HG03159 (cell line): ENCODE results near the gene BACH2.
"Not testable (repeated sequence)": the region's sequence is repeated elsewhere in the genome, so short reads cannot be mapped to it uniquely, and the experiment has no call there.

Experiments used
- ATAC-seq: cut with Tn5 transposase; IDR thresholded peaks from one replicate; pipeline ENCODE4 v1.9.1; 2021; ENCODE audit warnings: mild to moderate bottlenecking, moderate library complexity; ENCODE audit not compliant: unreplicated experiment

The BACH2 gene

DNA sequence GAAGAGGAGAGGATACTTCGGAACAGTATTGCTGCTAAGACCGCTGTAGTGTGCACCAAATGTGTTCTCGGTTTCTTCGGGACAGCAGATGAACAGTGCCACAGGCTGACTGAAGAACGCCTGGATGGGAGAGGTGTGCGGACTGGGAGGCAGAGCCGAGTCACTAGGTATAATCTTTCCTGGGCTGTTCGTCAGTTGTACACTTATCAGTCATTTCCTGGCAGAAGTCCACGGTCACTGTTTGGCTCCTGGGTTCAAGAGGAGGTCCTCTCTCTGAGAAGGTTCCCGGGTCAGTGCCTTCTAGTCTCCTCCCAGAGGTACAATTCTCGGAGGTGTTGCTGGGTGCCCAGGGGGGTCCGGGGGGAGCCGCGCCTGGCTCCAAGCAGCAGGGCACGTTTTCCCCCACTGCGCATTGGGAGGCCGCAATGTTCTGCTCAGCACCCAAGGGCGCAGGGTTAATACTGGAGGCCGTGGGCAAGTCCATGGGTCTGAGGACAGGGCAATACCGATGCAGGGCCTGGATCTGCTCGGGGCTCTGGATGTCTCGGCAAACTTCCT, 364.3 kb downstream of the BACH2 start:
- no peak for ATAC-seq

DNA sequence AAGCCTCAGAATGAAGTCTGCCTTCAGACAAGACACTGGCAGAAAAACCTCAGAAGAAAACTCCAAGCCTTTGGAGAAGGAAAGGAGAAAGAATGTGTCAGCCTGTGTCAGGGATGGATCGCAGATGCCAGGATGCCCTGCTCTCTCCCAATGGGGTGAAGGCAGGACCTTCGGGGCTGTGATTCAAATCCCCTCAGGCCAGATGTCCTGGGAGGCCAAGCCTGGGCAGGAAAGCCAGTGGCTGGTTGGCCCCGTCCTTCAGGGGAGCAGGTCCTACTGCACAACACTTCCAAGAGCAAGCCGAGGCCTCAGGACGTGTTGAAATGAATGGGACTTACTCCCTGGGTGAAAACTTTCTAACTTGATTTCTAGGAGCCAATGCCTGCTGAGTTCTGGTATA, 365.9 kb downstream of the BACH2 start:
- ATAC-seq, result no peak

DNA sequence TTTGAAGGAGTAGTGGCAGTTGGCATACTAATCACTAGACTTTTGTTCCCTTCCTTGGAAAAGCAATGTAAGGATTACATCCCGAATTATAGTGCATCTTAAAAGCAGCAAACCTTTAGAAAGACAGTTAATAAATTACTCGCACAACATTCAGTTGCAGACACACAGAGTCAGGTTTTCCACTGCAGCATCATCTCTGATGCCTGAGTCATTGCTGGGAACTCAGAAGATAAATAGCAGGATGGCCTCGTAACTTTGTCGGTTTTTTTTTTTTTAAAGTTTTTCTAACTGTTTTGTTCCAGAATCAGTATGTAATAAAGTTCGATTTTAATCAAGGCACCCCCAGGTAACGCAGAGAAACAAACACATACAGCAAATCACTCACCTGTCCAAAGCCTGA, 368.0 kb downstream of the BACH2 start:
- no peak for ATAC-seq

DNA sequence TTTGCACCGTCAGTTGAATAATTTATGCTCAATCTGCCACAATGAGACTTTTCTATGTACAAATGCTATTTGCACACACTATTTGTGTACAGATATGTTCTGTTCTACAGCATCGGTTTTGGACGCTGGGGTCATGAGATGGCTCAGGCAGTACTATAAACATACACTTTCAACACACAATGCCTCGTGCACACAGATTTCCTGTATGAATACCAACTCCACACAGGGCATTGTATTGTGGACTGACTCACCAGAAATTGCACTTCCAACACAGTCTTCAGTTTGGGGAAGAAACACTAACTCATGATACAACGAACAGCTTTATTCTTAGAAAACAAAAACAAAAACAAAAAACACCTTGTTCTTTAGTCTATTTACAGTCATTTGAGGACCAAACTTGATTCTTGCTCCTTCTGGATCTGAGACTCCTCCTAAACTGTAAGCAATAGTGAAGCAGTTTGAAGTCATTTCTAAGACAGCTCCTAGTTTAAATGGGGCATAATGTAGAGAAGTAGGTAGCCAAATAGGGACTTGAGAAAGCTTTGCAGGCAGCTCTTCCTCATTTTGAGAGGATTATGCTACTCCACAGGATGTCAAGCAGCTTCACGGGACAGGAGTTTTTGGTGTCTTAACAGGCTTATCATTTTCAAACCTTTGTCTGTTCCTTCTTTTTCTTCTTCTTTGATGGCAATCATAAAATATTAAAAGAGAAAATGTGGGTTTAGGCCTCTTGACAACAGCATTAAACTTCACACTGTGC, 368.7 kb downstream of the BACH2 start:
- no peak for ATAC-seq

DNA sequence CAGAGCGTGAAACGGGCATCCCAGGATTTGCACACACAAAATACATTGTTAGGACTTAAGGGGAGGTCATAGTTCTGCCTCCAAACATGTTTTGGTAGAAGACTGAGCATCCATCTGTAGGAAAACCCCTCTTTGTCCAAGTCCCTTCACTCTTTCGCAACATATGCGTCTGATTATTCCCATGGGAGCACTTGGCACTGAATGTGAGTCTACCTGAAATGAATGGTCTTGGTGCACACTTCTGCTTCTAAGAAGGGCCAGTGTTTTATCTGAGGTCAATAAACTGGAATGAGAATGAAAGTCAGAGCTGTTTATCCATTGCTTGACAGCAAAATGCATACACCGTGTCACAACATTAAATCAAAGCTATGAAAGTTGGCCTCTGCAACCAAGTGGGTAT, 369.4 kb downstream of the BACH2 start:
- no peak for ATAC-seq

DNA sequence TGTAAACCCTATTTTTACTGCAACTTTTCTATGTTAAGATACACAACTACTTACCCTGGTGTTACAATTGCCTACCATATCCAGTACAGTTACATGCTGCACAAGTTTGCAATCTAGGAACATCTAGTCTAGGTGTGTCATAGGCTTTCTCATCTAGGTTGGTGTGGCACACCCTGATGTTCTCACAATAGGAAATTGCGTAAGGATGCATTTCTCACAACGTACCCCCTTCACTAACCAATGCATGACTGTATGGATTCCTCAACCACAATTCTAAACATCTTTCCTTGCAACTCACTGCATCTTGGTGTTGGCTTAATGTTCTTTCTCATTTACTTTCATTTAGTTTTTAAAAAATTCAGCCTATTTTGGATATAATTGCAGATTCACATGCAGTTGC, 370.8 kb downstream of the BACH2 start:
- no peak for ATAC-seq

DNA sequence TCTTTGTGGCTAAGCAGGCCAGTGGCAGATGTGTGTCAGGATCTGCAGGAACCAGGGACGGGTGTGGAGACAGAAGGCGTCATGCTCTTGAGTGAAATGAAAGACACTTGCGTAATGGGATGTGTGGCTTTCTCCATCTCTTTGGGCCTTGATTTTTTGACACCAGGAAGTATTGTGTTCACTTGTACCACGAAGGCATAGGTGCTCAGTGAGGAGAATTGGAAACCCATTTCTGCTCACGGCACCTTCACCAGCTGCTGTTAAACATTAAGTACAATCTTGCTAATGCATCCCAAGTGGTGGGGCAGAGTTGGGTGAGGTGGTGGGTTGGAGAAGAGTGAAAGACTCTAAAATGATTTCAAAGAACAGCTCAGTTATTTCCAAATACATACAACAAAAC, 372.4 kb downstream of the BACH2 start:
- ATAC-seq, result no peak

DNA sequence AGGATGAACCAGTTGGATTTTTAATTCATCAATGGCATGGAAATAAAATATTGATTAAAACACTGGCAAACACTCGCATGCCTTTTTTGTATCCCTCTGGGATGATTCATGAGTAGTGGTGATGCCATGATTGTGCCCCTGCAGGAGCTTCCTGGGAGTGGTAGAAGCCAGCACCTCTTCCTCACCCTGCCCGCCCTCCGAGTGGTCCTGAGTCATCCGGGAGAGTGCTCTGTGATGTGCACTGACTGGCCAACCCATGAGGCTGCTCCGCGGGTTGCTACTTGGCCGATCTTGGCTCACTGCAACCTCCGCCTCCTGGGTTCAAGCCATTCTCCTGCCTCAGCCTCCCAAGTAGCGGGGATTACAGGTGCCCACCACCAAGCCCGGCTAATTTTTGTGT, 375.0 kb downstream of the BACH2 start:
- no peak for ATAC-seq

DNA sequence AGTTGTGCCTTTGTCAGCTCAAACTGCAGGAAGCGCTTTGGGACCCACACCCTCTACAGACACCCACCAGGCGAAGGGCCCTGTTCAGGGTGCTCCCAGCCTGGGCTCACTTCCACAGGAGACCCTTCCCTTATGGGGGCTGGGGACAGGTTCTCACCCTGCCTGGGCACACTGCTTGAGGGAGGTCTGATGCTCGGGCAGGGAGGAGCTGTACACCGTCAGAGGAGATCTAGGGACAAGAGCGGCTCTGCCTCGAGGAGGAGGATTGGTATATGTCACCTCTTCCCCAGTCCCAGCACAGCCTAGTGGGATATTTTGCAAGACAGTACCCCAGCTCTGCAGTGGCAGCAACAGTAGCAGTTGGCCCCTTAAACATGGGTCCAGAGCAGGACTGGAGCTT, 375.4 kb downstream of the BACH2 start:
- ATAC-seq, result no peak

DNA sequence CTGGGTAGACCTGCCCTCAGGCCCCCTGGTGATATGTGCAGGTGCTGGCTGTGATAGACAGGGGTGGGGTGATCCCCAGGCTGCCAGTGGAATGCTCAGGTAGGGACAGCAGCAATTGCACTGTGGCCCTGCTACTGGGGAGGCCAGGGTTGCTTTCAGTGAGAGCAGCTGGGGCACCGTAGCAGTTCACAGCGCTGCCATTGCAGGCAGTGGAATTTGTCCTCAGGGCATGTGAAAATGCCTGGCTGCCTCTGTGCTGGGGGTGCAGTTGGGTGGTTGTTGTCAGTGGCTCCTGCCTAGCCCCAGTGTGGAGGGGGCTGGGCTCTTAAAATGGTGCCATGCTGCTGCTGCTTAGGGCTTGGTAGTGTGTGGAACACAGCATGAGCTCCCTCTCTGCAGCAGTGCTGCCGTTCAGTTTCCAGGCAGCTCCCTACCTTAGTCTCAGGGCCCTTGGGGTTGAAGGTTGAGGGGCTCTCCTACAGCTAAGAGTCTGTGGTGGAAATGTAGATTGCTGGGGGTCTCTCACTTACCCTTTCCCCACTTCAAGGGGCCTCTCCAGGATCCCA, 378.8 kb downstream of the BACH2 start:
- ATAC-seq, result no peak

DNA sequence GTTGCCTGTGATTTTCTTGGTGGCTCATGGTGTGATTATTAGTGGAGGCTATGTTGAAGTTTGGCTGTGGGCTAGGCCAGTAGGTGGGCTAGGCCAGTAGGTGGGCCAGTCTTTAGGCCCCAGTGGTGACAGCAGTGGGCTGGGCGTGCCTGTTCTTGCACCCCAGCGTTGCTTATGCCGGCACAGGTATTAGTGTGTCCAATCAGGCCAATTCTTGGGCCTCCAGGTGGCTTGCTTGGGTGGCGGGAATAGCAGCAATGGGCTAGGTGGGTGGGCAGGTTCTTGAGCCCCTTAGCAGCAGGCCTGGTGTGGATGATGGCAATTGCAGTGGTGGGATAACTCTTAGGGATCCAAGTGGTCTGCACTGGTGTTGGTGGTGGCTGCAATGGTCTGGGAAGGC, 379.4 kb downstream of the BACH2 start:
- no peak for ATAC-seq

DNA sequence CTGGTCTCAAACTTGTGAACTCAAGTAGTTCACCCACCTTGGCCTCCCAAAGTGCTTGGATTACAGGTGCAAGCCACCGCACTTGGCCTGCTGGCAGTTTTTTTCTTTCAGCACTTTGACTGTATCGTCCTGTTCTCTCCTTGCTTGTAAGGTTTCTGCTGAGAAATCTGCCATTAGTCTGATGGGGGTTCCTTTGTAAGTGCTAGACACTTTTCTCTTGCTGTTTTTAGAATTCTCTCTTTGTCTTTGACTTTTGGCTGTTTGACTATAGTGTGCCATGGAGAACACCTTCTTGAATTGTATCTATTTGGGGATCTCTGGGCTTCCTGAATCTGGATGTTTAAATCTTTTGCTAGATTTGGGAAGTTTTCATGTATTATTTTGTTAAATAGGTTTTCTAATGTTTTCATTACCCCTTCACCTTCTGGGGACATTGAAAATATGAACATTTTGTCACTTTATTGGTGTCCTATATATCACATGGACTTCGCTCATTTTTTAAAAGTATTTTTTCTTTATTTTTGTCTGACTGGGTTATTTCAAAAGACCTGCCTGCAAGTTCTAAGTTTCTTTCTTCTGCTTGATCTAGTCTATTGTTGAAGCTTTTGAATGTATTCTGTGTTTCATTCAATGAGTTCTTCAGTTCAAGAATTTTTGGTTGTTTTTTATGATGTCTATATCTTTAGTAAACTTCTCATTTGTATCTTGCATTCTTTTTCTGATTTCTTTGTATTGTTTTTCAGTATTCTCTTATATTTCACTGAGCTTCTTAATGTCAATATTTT, 380.3 kb downstream of the BACH2 start:
- no peak for ATAC-seq

DNA sequence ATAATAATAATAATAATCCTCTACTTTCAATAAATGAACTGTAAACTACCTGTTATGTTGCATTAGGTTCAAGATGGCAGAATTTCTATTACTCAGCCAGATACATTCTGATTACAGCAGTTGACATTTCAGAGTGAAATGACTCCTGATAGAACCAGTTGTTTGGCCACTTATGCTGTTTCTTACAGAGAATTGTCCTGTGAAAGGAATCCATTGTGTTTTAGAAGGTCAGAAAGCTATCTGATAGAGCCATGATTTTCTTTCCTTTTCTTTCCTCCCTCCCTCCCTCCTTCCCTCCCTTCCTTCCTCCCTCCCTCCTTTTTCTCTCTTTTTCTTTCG, 385.8 kb downstream of the BACH2 start:
- ATAC-seq, result no peak

DNA sequence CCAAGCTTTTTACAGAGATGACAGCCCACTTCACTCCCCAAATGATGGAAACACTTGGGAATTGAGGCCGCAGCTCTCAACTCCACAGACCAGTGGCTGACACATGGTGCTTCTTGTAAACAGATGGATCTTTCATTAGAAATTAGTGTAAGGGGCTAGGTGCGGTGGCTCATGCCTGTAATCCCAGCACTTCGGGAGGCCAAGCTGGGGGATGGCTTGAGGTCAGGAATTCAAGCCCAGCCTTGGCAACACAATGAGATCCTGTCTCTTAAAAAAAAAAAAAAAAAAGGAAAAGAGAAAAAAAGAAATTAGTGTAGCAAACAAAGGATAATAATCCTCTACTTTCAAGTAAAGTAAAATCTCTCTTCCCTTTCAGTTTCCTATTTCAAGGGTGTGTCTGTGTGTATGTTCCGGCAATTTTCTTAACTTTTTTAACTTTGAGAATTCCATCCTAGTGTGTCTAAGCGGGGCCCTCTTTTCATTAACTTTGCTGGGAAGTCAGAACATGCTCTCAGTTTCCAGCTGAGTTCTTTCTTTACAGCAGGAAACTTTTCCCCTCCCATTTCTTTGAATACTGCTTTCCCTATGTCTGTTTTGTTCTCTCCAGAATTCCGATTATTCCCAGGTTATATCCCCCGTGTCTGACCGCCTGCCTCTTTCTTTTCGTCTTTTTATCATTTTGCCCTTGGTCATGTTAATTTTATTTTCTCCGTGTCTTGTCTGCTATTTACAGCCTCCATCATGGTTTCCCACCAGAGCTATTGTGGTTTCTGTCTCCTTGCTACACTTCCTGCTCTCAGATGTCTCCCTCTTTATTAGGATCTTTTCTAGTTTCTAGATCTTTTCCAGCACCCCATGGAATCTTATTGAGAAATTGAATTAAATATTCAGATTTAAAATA, 386.4 kb downstream of the BACH2 start:
- ATAC-seq, result not testable (repeated sequence)

DNA sequence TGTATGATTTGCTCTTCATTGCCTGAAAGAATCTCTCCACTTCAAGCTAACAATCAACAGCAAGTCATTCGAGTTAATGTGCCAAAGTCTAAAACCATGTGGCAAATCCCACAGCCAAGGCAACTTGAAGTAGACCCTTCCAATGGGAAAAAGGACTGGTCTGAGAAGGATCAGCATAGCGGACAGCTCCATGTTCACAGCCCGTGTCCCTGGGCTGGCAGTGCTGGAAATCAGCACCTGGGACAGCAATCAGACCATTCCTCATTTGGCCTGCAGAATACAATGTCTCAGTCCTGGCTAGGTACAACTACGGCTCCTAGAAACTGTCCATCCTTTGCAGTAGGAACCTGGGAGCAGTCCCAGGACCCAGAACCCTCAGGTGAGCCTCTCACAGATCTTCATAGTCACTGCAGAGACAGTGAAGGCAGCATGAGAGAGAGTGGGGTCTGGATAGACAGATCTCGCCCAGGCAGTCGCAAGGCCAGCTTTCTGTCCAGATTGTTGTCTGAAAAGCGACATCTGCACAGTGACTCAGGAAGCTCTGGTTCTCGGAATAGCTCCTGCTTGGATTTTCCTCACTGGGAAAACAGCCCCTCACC, 401.3 kb downstream of the BACH2 start:
- ATAC-seq, result no peak

DNA sequence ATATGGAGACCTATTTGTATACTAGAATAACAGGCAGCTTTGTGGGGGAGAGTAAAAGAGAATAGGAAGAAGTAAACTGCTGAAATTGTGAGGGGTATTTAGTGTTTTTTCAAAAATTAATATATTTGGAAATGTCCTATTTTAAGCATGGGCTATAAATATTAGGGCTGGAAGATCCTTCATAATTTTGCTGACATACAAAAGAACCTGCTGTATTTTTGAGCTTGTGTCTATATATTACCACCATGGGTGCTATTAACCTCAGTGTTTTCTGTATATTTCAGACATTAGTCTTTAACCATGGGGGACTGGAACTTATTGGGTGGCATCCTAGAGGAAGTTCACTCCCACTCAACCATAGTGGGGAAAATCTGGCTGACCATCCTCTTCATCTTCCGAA, 402.5 kb downstream of the BACH2 start, which contains the start of gene GJA10:
TSS of gene GJA10 (plus strand) at position 301 of the 400 bp plus-strand sequence. CDS start at position 301, 0 bp downstream.
- ATAC-seq, result no peak

DNA sequence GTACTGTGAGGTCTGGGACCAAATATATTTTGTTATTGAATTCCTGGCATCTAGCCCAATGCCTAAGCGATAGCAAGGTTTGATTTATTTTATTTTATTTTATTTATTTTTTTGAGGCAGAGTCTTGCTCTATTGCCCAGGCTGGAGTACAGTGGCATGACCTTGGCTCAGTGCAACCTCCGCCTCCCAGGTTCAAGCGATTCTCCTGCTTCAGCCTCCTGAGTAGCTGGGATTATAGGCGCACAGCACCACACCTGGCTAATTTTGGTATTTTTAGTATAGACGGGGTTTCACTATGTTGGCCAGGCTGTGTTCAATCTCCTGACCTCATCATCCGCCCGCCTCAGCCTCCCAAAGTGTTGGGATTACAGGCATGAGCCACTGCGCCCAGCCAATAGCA, 404.1 kb downstream of the BACH2 start:
- not testable (repeated sequence) for ATAC-seq

DNA sequence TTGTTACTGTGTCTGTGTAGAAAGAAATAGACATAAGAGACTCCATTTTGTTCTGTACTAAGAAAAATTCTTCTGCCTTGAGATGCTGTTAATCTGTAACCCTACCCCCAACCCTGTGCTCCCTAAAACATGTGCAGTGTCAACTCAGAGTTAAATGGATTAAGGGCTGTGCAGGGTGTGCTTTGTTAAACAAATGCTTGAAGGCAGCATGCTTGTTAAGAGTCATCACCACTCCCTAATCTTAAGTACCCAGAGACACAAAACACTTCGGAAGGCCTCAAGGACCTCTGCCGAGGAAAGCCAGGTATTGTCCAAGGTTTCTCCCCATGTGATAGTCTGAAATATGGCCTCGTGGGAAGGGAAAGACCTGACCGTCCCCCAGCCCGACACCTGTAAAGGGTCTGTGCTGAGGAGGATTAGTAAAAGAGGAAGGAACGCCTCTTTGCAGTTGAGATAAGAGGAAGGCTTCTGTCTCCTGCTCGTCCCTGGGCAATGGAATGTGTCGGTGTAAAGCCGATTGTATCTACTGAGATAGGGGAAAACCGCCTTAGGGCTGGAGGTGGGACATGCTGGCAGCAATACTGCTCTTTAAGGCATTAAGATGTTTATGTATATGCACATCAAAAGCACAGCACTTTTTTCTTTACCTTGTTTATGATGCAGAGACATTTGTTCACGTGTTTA, 405.7 kb downstream of the BACH2 start:
- ATAC-seq, result not testable (repeated sequence)

DNA sequence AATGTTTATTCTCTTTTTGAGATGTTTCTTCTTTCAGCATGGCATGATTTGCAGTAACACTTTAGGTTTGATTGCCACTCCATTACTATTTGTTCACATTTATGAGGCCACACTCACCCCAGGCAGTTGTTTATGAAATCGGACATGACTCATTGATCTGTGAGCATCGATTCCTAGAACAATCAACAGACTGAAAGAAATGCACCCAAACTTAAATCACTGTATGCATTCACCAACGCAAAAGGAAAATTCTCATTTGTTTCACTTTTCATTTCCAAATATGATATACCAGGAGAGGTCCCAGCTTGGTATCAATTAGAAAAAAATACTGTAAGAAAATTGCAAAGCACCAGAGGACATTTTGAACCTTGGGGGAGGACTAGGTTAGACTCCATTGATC, 407.8 kb downstream of the BACH2 start:
- no peak for ATAC-seq

DNA sequence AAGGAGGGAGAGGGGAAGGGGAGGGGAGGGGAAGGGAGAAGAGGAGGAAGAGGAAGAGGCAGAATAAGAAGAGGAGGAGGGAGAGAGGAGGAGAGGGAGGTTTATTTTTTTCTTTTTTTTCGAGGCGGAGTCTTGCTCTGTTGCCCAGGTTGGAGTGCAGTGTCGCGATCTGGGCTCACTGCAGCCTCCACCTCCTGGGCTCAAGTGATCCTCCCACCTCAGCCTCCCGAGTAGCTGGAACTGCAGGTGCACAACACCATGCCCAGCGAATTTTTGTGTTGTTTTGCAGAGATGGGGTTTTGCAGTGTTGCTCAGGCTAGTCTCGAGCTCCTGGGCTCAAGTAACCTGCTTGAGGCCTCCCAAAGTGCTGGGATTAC, 408.5 kb downstream of the BACH2 start:
- no peak for ATAC-seq
